SK-N-SH treated with all-trans-retinoic acid at 6 μM for 48 hours (cell line): Measurements from ENCODE around the gene RSAD1.

Experiments
- PPARA ChIP-seq: fragments of 250-450 bp; sonication (Bioruptor Pico); IDR thresholded peaks from 2 replicates; pipeline ENCODE4 v1.5.0; 2020; ENCODE audit warnings: mild to moderate bottlenecking, borderline replicate concordance
- ZFP30 ChIP-seq: fragments of 450-650 bp; formaldehyde crosslinking; IDR thresholded peaks from 2 replicates; pipeline ENCODE4 v1.5.0; 2022; ENCODE audit warnings: mild to moderate bottlenecking, moderate library complexity
- TF ChIP-seq, protein P1 (sequence below): fragments of 250-450 bp; sonication (Bioruptor Pico); IDR thresholded peaks from 2 replicates; pipeline ENCODE4 v1.8.0; 2020; ENCODE audit warnings: mild to moderate bottlenecking, moderate library complexity, borderline replicate concordance
- TF ChIP-seq, protein P2 (sequence below): fragments of 250-450 bp; sonication (Bioruptor Pico); IDR thresholded peaks from 2 replicates; pipeline ENCODE4 v1.5.1; 2020; ENCODE audit warnings: low read depth, mild to moderate bottlenecking, moderate library complexity

DNA sequence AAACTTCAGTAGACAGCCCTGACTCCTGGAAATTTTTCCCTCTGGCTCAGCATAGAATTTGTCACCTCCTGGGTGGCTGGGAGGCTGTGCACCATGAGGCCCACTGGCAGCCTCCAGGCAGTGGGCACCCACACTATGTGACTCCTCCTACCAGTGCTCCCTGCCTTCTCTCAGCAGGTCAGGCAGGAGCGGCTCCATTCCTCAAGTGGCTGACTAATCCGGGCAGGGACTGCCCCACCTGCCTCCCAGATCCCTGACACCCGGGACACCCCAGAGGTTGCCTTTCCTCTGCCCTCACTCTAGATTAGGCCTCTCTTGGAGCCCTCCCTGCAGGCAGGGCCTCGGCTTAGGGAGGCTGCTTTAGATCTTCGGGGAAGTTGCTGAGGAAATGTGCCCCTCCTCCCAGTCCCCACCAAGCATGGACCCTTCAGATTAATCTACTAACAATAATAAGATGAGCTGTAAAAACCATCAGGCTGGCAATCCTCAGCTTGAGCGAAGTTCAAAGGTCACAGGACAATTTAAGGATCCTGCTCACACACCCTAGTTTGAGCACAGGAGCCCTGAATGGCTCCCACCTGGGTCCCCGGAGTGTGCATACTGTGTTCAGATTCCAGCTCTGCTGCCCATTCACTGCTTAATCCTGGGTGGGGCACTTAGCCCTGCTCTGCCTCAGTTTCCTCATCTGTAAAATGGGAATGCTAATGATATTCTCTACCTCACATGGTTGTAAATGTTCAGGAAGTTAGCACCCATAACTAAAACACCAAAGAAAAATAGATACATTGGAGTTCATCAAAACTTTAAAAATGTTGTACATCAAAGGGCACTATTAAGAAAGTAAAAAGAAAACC, 19.6 kb downstream of the RSAD1 start:
- TF ChIP-seq, protein P1, sequence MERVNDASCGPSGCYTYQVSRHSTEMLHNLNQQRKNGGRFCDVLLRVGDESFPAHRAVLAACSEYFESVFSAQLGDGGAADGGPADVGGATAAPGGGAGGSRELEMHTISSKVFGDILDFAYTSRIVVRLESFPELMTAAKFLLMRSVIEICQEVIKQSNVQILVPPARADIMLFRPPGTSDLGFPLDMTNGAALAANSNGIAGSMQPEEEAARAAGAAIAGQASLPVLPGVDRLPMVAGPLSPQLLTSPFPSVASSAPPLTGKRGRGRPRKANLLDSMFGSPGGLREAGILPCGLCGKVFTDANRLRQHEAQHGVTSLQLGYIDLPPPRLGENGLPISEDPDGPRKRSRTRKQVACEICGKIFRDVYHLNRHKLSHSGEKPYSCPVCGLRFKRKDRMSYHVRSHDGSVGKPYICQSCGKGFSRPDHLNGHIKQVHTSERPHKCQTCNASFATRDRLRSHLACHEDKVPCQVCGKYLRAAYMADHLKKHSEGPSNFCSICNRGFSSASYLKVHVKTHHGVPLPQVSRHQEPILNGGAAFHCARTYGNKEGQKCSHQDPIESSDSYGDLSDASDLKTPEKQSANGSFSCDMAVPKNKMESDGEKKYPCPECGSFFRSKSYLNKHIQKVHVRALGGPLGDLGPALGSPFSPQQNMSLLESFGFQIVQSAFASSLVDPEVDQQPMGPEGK (CRISPR knock-in tag) = no peak
- TF ChIP-seq, protein P2, sequence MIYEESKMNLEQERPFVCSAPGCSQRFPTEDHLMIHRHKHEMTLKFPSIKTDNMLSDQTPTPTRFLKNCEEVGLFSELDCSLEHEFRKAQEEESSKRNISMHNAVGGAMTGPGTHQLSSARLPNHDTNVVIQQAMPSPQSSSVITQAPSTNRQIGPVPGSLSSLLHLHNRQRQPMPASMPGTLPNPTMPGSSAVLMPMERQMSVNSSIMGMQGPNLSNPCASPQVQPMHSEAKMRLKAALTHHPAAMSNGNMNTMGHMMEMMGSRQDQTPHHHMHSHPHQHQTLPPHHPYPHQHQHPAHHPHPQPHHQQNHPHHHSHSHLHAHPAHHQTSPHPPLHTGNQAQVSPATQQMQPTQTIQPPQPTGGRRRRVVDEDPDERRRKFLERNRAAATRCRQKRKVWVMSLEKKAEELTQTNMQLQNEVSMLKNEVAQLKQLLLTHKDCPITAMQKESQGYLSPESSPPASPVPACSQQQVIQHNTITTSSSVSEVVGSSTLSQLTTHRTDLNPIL (CRISPR knock-in tag) = no peak
- TF ChIP-seq PPARA (no peak), ZFP30 (CRISPR knock-in tag) (no peak)
